Astrocyte of the spinal cord (primary cell): ENCODE measurements around the gene SMAD7.

Experiments used
- DNase-seq: peaks from one replicate; pipeline ENCODE4 v3.0.0; 2011; ENCODE audit warnings: low read depth, low spot score
- H3K4me3 ChIP-seq: 2 replicates; pipeline ENCODE4 v1.5.1; 2011; ENCODE audit warnings: low read depth, mild to moderate bottlenecking, low read length, moderate library complexity
- CTCF ChIP-seq: IDR thresholded peaks from 2 replicates; pipeline ENCODE4 v1.5.1; 2012; ENCODE audit warnings: low read depth, mild to moderate bottlenecking, low read length, inconsistent platforms
- in situ Hi-C: cut with HindIII; loops from 2 replicates; pipeline ENCODE4 v1.10.0; 2017; ENCODE audit warnings: low sequenced_read_pairs

Gene SMAD7

GRCh38 chr18:48922801-48923730, 27.7 kb downstream of the SMAD7 start:
- in situ Hi-C loops, result no loop called here
- no peak for TF ChIP-seq CTCF
- peak; percentile 94 for DNase-seq
- H3K4me3 ChIP-seq, result no peak overlapping the region

GRCh38 chr18:48922226-48922800, 28.5 kb downstream of the SMAD7 start:
- DNase-seq, result no peak
- in situ Hi-C loops, result no loop called here
- TF ChIP-seq CTCF, result no peak
- H3K4me3 ChIP-seq, result no peak overlapping the region

GRCh38 chr18:48921305-48922225, 29.2 kb downstream of the SMAD7 start:
- in situ Hi-C loops, result no loop called here
- DNase-seq, result no peak
- no peak for TF ChIP-seq CTCF
- H3K4me3 ChIP-seq, result no peak overlapping the region

- in situ Hi-C loops, result no loop called here
- H3K4me3 ChIP-seq, result no peak overlapping the region
- DNase-seq, result no peak
- no peak for TF ChIP-seq CTCF
These were observed 30.2 kb downstream of the SMAD7 start for GRCh38 chr18:48920408-48921038.

- TF ChIP-seq CTCF, result no peak
- DNase-seq, result no peak
- in situ Hi-C loops, result no loop called here
- no peak overlapping the region for H3K4me3 ChIP-seq
These were observed 31.2 kb downstream of the SMAD7 start for GRCh38 chr18:48919547-48919946.
